Measurements from ENCODE around the gene CBLIF.
"Not testable (repeated sequence)": the region's sequence is repeated elsewhere in the genome, so short reads cannot be mapped to it uniquely, and the experiment has no call there.

GRCh38 chr11:59851416-59851815 is 6.1 kb upstream of the CBLIF start:
- not testable (repeated sequence) for TF ChIP-seq CTCF (IDR thresholded peaks at IDR 0.05; ENCODE audit: low read depth, low read length); MAX (IDR thresholded peaks at IDR 0.05; ENCODE audit: low read depth, low read length); POLR2A (IDR thresholded peaks at IDR 0.05; ENCODE audit: extremely low read depth, insufficient read length); MYC (IDR thresholded peaks at IDR 0.05; ENCODE audit: low read depth, low read length)
